Measurements from ENCODE around the gene B4GALT5.
"Not testable (repeated sequence)": the region's sequence is repeated elsewhere in the genome, so short reads cannot be mapped to it uniquely, and the experiment has no call there.

B4GALT5 gene

DNA sequence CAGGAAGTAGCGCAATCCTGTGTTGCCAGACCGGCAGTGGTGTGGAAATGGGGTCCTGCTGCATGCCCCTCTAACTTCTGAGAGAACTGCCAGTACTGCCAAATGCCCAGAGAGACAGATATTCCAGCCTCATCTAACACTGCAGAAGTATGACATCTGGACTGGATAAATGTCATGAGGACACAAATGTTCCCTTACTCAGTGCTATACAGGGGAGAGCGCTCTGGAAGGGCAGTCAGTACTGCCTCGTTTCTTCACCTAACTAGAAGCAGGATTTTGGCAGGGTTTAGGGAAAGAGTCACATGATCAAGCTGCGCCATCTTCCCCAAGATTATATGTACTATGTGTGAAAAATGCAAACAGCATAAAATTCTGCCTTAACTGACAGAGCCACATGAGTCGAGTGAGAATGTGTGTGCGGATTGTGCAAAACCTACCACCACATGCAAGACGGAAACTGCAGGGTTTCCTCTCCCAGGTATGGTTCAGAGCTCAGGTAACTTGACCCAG lies 59.7 kb downstream of the B4GALT5 start:
- no peak for DNase-seq

DNA sequence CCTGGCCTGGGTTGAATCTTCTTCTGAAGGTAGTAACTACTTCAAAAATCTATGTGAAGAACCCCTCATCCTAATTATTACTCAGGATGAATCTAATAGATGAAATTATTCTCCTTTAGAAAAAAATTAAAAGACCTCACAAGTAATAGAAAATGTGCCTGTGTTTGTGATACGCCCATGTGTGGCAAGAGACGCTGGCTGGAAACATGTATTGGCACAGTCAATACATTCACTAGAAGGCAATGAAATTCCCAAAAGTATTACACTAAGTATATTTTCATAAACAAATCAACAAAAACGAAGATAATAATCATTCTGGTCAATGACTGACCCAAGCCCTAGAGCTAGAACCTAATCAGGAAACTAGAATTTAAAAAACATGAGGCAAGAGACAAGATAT lies 64.0 kb downstream of the B4GALT5 start:
- DNase-seq: no peak

DNA sequence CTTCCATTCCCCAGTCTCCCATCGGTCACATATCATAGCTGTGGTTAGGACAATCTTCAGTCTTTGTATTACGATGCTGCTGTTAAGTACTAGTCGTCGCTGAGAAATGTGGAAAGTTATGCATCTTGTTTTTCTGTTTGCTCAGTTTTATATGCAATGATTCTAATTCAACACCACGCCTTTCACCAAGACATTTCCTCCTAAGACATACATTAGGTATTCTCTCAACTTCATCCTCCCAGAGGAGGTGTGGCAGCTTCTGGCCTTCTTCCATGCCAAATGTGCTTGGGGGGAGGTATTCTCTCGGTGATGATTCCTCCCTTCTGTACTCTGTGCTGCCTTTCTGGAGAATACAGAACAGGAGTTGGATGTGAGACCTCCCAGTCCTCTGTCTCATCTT lies 66.1 kb downstream of the B4GALT5 start:
- DNase-seq: no peak

DNA sequence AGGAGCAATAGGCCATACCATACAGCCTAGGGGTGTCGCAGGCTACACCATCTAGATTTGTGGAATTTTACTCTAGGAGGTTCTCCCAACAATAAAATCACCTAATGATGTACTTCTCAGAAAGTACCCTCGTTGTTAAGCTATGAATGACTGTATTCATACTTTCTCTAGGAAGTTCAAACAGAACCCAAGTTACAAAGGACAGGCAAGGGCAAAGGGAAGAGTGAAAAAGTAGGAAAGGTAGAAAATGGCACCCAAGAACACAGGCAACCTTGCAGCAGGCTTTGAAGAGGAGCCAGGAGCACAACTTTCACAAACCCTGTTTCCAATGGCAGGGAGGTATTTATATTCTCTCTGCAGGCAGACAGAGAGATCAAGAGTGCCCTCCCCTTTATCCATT lies 67.2 kb downstream of the B4GALT5 start:
- DNase-seq: no peak

DNA sequence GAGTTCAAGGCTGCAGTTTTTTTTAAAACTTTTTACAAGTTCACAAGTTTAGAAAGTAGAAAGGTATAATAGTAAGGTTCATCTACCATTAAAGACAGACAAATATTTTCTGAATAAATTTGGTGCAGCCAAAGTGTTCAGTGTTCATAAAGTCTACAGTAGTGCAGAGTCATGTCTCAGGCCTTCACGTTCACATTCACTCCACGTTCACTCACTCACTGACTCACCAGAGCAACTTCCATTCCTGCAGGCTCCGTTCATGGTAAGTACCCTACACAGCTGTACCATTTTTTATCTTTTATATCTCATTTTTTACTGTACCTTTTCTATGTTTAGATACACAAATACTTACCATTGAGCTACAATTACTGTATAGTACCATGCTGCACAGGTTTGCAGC lies 67.6 kb downstream of the B4GALT5 start:
- no peak for DNase-seq

DNA sequence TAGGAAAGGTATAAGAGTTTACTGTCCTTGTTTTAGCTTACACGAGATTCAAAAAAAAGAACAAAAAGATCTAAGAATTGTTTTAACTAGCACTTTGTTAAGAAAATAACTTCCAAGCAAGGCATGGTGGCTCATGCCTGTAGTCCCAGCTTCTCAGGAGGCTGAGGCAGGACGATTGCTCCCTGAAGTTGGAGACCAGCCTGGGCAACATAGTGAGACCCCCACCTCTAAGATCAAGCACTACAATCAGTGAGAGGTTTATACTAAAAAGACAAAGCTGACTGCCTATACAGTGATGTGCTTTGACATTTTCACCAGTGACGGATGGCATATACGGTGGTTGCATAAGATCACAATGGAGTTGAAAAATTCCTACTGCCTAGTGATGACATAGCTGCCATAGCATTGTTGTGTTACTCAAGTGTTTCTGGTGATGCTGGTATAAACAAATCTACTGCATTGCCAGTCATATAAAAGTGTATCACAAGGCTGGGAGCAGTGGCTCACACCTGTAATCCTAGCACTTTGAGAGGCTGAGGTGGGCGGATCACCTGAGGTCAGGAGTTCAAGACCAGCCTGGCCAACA lies 68.6 kb downstream of the B4GALT5 start:
- no peak for DNase-seq

DNA sequence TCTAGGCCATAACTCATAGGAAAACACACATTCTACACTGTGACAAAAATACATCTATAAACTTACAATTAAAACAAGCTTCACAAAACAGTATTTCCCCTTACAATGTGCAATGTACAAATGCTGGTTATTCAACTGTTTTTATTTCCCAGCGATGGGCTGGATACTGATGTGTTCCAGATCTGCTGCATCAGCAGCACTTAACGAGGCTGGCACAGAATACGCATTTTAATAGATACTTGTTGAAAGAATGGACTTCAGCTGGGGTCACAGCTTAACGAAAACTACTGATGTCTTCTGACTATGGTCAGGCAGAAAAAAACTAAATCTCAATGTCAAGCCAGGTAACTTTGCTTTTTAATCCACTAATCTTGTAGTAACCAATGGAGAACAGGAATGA lies 70.9 kb downstream of the B4GALT5 start:
- no peak for DNase-seq

DNA sequence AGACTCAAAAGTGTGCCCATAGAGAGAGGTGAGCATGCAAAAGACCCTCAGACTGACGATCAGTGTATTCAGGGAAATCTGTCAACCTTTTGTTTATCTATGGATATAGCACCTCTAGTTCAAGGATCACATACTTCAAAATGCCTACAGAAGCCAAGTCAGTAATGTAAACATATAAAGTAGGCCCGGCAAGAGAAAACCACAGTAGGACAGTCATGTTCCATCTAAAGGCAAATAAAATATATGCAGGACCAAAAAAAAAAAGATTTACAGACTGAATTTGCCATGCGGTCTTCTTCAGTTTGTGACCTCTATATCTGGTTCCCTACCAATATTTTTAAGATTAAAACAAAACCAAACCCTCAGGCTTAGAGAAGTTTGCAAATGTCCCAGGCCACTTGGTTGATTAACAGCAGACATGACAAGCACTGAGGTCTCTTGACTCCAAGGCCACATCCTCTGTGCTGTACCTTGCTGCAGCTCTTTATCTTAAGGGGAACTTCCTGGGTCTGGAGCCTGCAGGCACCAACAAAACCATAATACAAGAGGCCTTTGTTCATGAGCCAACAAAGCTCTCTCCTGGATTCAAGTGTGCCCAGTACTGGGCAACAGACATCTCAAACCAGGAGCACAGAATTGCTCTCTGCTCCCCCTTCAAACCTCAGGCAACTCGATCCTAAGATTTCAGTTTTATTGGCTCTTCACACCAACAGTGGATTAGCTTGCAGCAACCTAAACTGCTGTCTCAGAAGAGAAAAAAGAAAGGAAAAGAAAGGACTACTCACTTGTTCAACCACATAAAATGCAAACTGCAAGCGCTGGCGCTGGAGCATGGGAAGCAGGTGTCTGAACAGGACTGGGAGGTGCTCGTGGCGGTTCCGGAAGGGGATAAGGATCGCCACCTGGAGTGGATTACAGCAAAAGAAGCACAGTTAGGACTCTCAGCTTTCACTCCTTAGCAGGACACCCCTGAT lies 71.7 kb downstream of the B4GALT5 start:
- DNase-seq: no peak

DNA sequence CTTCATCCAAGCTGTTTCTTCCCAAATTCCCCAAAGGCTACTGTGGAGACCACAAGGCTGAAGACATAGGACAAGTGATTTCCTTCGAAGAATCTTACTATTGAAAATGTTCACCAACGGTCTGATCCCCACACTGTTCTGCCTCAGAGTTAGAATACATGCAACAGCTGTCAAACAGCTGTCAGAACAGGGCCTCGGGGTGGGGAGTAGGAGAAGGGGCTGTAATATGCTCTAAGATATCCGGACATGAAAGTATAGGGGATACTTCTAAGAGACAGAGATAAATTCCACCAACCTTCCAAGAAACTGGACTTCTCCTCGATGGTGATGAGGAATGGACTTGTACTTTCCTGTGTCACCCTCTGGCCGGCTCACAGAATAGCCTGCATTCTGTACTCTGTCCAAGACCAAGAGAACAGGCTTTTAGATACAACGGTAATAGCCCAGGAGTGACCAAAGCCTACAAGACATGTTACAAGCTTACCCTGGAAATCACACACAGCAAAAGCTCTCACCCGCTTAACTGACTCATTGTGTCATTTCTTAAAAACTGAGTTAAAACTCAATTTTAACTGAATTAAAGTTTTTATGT lies 76.5 kb downstream of the B4GALT5 start:
- DNase-seq: no peak

DNA sequence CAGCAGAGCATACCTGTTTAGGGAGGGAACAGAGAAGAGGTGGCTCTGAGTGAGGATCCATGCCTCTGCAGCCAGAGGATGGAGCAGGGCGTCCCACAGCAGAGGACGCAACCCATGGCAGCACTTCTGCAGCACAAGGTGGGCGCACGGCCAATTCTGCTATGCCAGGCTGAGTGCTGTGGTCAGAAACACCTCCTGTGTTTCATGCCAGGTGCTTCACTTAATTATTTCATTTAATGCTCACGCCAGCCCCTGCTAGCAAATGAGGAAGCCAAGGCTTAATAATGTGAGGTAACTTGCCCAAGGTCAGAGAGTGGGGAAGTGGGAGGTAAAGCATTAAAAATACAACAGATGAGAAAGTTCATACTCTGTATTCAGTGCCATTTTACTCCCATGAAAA lies 77.2 kb downstream of the B4GALT5 start:
- no peak for DNase-seq

DNA sequence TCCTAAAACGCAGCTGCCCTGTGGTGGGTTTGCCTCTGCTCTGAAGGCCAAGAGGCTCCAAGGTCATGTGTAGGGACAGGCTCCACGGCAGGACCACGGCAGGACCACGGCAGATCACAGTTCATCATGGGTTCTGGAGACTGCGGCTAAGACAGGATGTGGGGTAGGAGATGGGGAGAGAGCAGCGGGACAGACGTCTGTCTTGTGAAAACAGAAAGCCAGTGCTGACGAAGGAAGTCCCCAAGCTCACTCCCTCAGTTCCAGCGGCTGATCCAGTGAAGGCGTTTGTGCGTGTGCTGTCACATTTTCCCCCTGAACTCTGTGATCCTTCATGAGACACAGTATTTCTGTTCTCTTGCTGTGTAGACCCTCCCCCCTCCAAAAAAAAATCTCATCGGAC lies 77.8 kb downstream of the B4GALT5 start:
- no peak for DNase-seq

DNA sequence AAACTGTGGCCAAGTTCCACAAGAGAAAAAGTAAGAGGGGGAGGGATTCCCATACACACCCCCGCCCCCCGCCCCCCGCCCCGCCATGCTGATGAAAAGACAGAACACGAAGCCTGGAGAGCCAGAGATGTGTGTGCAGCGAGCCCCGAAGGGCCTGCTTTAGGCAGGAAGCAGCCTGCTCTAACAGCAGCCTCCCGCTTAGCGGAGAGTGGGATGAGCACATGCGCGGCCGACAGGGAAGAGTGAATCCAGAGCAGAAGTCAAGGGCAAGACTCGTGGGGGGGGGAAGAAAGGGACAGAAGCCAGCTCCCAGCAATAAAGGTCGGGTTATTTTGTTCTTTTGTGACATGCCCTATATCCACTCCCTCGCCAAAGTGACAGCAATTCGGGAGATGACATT lies 78.5 kb downstream of the B4GALT5 start:
- no peak for DNase-seq

DNA sequence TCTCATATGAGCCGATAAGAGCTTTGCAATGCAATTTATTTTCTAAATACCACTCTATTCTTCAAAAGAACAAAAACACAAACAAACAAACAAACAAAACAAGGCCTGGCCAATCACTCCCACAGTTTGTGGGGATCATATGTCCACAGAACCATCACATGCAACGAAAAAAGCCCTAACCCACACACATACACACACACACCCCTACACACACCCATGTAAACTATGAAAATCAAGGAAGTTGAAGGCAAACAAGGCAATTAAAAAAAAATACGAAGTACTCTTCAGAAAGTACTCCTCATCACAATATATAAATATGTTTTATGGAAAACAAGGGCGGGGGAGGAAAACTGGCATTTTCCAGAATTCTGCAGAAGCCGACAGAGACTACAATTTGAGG lies 79.6 kb downstream of the B4GALT5 start:
- DNase-seq: no peak

DNA sequence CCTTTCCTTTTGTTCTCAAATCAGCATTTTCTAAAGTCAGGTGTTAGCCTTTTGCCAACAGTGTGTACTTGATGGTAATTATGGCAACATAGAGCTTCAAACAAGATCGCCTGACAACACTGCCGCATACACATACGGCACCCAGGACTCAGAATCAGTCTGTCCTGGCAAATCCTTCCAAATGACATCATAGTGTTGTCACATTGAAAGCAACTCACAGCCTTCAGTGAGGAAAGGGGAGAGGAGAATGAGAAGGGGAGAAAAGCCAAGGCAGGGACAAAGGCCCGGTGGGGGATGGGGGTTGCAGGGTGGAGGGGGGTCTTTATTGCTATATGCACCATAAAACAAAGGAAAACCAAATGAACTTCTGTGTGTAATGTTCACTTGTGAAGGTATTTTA lies 80.0 kb downstream of the B4GALT5 start:
- DNase-seq: no peak

DNA sequence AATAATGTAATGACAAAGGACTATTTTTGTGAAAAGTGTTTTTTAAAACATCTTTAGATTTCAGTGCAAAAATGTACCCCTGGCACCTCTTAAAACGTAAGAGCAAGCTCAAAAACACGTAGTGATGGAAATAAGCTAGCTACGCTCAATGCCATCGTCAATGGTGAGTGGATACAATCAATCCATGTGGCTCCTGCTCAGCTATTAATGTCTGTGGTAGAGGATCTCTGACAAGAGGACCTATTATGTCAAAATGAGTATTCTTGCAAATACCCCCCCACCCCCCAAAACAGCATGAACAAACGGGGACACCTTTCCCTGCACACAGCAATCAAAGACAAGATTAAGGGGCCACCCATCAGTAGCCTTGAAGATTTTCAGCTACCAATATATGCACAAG lies 80.7 kb downstream of the B4GALT5 start:
- DNase-seq: no peak

DNA sequence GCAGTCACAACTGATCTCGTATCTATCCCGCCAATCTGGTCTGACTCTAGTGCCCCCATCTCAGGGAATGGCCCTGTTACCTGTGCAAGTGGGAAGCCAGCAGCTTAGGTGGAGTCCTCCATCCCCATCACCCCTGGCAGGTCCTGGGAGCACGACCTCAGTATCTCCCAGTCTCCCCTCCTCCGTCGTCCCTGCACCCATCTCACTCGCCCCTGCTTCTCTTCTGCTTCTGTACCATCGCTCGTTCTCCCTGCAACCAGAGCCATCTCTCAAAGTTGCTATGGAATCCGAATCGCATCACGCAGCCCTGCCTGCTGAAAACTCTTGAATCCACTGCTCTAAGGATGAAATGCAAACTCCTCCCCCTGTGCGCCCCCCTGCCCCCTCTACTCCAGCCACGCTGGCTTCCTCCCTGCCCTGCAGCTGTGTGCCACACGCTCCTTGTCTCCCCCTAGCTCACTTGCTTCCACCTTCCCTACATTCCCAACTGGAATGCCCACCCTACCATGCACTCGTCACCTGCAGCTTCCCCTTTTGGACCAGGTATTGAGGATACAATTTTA lies 81.7 kb downstream of the B4GALT5 start:
- no peak for DNase-seq

DNA sequence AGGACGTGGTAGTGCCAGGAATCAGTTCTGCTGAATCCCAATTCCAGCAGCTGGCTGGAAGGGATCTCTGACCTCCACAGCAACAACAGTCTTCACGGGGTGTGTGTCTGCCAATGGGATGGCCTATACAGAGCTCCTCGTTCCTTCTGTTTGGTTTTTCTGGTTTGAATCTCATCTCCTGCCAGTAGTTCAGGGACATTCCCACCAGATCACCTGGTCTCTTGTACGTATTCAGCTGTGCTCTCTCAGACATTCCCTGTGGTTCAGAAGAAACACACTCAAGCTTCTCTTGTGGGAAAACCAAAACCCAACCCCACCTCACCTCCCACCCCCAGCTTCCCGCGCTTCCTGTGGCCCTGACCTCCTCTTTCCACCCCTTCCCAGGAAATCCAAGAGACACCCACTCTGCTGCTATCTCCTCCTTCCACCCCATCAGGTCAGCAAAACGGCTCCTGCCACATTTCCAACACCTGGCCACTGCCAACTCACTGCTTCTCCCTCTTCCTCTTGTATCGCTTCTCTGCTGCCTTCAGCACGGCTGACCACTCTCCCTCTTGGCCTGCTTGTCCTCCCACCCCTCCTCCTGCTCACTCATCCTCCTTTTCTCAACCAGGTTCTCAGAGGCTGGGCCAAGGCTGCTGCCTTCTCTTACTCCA lies 82.5 kb downstream of the B4GALT5 start:
- no peak for DNase-seq

DNA sequence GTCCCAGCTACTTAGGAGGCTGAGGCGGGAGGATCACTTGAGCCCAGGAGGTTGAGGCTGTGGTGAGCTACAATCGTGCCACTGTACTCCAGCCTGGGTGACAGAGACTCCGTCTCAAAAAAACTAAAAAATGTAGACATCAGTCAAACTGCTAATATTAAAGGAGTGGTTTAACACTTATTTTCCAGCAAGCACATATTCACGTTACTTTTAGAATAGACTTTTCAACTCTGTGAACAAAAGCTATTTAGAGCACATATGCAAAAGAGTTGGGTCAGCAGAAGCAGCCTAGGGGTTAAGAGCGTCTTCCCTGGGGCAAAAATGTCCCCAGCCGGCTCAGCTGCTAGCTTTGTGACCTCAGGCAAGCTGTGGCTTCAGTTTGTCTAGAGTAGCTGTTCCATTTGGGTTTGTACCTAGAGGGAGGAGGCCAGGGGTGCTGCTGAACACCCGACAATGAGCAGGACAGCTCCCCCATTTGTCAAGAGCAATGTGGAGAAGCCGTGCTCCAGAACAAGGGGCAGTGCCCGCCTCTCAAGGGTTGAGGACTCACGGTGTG lies 83.2 kb downstream of the B4GALT5 start:
- DNase-seq: no peak

DNA sequence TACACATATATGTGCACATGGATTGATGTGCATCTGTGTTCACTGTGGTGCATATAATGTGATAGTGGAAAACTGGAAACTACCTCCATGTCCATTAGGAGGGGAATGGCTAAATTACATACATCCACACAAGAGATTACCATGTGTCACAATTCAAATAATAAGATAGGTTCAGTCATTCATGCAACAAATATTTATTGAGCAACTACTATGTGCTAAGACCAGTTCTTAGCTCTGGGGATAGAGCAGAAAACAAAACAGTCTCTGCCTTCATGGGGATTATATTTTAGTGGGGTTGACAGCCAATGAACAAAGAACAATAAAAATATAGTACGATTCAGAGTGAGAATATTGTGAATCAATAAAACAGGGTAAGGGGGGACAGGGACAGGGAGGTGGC lies 84.1 kb downstream of the B4GALT5 start:
- no peak for DNase-seq

DNA sequence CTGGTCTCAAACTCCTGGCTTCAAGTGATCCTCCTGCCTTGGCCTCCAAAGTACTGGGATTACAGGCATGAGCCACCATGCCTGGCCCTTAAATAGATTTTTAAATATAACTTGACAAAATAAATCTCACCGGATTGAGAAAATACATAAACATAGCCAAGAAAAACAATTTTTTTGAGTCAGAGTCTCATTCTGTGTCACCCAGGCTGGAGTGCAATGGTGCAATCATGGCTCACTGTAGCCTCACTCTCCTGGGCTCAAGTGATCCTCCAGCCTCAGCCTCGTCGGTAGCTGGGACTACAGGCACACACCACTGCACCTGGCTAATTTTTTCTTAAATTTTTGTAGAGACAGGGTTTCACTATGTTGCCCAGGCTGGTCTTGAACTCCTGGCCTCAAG lies 85.4 kb downstream of the B4GALT5 start:
- DNase-seq: not testable (repeated sequence)

DNA sequence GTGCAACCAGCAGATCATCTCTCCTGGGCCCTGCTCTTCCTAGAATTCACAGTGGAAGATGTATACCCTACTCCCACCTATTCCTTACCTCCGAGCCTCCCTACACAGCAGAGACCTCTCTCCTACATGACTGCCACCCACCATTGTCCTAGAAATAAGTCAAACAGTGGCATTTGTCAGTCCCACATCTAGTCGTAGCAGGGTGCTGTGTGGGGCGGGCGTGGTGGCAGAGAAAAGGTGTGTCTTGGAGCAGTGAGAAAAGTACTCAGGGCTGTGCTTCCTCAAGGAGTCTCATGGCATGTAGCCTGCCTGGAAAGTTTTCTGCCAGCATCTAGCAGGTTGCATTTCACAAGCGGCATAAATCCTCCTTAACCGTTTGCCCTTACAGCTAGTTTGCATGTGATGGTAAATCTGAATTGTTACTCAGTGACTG lies 86.3 kb downstream of the B4GALT5 start:
- DNase-seq: no peak

DNA sequence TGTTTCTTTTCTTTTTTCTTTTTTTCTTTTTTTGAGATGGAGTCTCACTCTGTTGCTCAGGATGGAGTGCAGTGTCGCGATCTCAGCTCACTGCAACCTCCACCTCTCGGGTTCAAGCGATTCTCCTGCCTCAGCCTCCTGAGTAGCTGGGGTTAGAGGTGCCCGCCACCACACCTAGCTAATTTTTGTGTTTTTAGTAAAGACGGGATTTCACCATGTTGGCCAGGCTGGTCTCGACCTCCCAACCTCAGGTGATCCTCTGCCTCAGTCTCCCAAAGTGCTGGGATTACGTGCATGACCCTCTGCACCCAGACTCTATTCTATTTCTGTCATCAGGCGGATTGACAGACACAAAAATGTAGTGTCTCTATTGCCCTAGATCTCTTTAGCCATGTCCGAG lies 88.7 kb downstream of the B4GALT5 start:
- DNase-seq: not testable (repeated sequence)

DNA sequence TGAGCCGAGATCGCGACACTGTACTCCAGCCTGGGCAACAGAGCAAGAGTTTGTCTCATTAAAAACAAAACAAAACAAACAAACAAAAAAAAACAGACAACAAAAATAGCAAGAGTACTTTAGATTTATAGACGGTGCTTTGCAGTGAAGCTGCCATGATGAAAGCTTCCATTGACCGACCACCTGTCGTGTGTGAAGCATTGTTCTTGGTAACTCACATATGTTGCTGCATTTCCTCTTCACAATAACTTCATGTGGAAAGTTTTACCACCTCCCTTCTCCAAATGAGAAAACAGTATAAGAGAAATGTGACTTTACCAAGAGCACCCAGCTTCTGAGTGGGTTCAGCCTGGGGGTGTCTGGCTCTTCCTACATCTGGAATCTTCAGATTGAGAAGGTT lies 89.4 kb downstream of the B4GALT5 start:
- DNase-seq: no peak

All from hematopoietic multipotent progenitor cell treated with erythropoietin and hydrocortisone succinate and interleukin-3 and kit ligand, for 8 days (in vitro differentiated cells).